PC-3 (cell line): ENCODE results near the gene SYCN.

Source experiments
- EZH2 ChIP-seq: fragments of 300-600 bp; sonication (generic); IDR thresholded peaks from one replicate; pipeline ENCODE4 v1.6.1; 2017; ENCODE audit warnings: antibody characterized with exemption, mild to moderate bottlenecking, low read length; ENCODE audit not compliant: unreplicated experiment
- EZH2phosphoT487 ChIP-seq: fragments of 300-600 bp; sonication (generic); IDR thresholded peaks from 2 replicates; pipeline ENCODE4 v1.6.1; 2018; ENCODE audit warnings: mild to moderate bottlenecking, antibody characterized with exemption, low read length, borderline replicate concordance
- TF ChIP-seq, protein P1 (sequence below): fragments of 300-600 bp; sonication (generic); conservative IDR thresholded peaks from 2 replicates; pipeline ENCODE4 v1.5.1; 2017; ENCODE audit warnings: antibody characterized with exemption, low read depth, mild to moderate bottlenecking, low read length

DNA sequence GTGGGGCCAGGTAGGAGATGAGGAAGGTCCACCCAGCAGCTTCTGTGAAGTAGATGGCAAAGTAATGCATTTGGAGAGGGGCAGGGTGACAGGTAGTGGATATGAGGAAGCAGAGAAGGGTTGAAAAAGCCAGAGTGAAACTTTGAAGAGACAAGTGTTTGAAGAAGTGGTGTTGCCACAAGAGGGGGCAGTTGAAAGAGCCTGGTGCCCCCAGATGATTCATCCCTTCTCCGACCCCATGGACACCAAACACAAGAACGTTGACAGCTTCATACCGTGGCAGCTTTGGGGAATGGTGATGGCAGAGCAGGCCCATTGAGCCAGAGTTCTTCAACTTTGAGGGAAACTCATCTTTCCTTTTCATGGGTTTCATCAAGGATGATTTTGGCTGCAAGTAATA, 20.8 kb upstream of the SYCN start:
- TF ChIP-seq EZH2: no peak
- TF ChIP-seq, protein P1, sequence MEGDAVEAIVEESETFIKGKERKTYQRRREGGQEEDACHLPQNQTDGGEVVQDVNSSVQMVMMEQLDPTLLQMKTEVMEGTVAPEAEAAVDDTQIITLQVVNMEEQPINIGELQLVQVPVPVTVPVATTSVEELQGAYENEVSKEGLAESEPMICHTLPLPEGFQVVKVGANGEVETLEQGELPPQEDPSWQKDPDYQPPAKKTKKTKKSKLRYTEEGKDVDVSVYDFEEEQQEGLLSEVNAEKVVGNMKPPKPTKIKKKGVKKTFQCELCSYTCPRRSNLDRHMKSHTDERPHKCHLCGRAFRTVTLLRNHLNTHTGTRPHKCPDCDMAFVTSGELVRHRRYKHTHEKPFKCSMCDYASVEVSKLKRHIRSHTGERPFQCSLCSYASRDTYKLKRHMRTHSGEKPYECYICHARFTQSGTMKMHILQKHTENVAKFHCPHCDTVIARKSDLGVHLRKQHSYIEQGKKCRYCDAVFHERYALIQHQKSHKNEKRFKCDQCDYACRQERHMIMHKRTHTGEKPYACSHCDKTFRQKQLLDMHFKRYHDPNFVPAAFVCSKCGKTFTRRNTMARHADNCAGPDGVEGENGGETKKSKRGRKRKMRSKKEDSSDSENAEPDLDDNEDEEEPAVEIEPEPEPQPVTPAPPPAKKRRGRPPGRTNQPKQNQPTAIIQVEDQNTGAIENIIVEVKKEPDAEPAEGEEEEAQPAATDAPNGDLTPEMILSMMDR: no peak
- TF ChIP-seq EZH2phosphoT487: no peak
